ENCODE results near the gene DNLZ. TPM values are rescaled to one million over a fixed set of nuclear protein-coding genes. Genes with fewer than 3 reads are reported as not detected.

DNLZ gene
- total and polyA plus RNA-seq, 9 of the 15 experiments (the other 6 are each of a cell fraction or from before 2014, with no cell fraction given): 0.17 to 44.6 (median 3.4) TPM

GRCh38 chr9:136327304-136327974 is 36.1 kb downstream of the DNLZ start, which contains the start of gene GPSM1:
TSS of gene GPSM1 (plus strand) at chr9:136327539. CDS start at chr9:136327696, 157 bp downstream.
- Histone ChIP-seq H3K4me2 (ENCODE audit: insufficient read depth, low read length) (peak within 1 kb of the TSS; percentile 77), H3K36me3 (ENCODE audit: control insufficient read depth, insufficient read depth, low read length) (no peaks in the 10 kb centered on the region), H3K9me1 (ENCODE audit: control insufficient read depth, insufficient read depth, low read length) (no peaks in the 10 kb centered on the region), H3K4me3 (peak within 1 kb of the TSS; percentile 52), H3K9me3 (replicated peaks; ENCODE audit: control insufficient read depth, insufficient read depth, low read depth, low read length) (no peaks in the 10 kb centered on the region), H3K4me1 (replicated peaks in 1 of 2; ENCODE audit: control insufficient read depth in 2 of 2, insufficient read depth in 2 of 2, low read length in 2 of 2) (peaks cover 4 to 93% of the 10 kb centered on the region in 2 experiments), H3K27ac (ENCODE audit: extremely low read depth, low read depth, low read length) (peak within 1 kb of the TSS; percentile 68; the same call in 1 of the 3 replicates), H4K20me1 (replicated peaks; ENCODE audit: control insufficient read depth, insufficient read depth, low read length) (no peaks in the 10 kb centered on the region; the same call in 1 of the 2 replicates), H3K79me2 (ENCODE audit: control insufficient read depth, insufficient read depth, low read length) (peaks cover 15% of the 10 kb centered on the region), H2AFZ (ENCODE audit: low read depth, low read length) (peak within 1 kb of the TSS; percentile 84), H3K9ac (ENCODE audit: insufficient read depth in 1 of 2, low read depth in 2 of 2, low read length in 2 of 2) (peak within 1 kb of the TSS; percentile 63 to 88), H3K27me3 (ENCODE audit: control insufficient read depth in 2 of 2, insufficient read depth in 2 of 2, low read length in 2 of 2) (peaks cover 9 to 23% of the 10 kb centered on the region in 2 experiments; a peak in 3 of 5 replicates)
- ATAC-seq (peak; percentile 73), DNase-seq (ENCODE audit: extremely low read depth in 1 of 4, low spot score in 3 of 4) (peak; percentile 75 to 96 (median 92)), FAIRE-seq (no peak)
- intact Hi-C loops (cut with micrococcal nuclease) (no loop called here), in situ Hi-C loops (cut with MboI) (loop anchor here (25.0 kb wide), 1 partner anchor 310 kb away; no protein-coding TSS in a partner anchor)
- no TSS peak for BruUV-seq (replicated peaks)
- ChIA-PET CTCF (ENCODE audit: low intra/inter-chr PET ratio) (no interaction called here), POLR2A (interaction anchor here (0.5 to 1.6 kb wide), 3 partner anchors 10 to 37 kb away, joined by 3 to 5 read pairs (median 3); partner anchors contain the start of gene DNLZ)
- WGBS (ENCODE audit: insufficient coverage, low coverage, missing lambda C conversion rate): under 1% methylated on average over 24 of the region's 88 CpGs
- 0 out of 4 replicates have a peak, but pooled peaks of 1 of the 2 experiments have one; percentile 29 for TF ChIP-seq NONO (IDR thresholded peaks at IDR 0.05; ENCODE audit: low read depth in 2 of 2, low read length in 1 of 2)
- no peak for TF ChIP-seq ZKSCAN3 (CRISPR knock-in tag; IDR thresholded peaks at IDR 0.05)
- TF ChIP-seq POLR2G (IDR thresholded peaks at IDR 0.05; ENCODE audit: low read depth, low read length): peak; percentile 80
- peak; percentile 9; the same call in 1 of the 2 replicates for TF ChIP-seq MAX (CRISPR knock-in tag; IDR thresholded peaks at IDR 0.05)
- peak; percentile 59 to 88; a peak in 2 of 4 replicates for TF ChIP-seq MAZ (CRISPR knock-in tag; conservative IDR thresholded peaks at IDR 0.05 in 1 of 2, IDR thresholded peaks at IDR 0.05 in 1 of 2)
- peak; percentile 91 for TF ChIP-seq CREM (IDR thresholded peaks at IDR 0.05; ENCODE audit: low read depth)
- 0 out of 2 replicates have a peak, but pooled peaks have one; percentile 18 for TF ChIP-seq REST (IDR thresholded peaks at IDR 0.05; ENCODE audit: borderline replicate concordance)
- no peak for TF ChIP-seq REST (CRISPR knock-in tag; IDR thresholded peaks at IDR 0.05; ENCODE audit: low read depth)
- peak; percentile 46; the same call in 1 of the 2 replicates for TF ChIP-seq CREB3L1 (IDR thresholded peaks at IDR 0.05; ENCODE audit: borderline replicate concordance, low read depth)
- peak; percentile 63; the same call in 1 of the 2 replicates for TF ChIP-seq PHF8 (IDR thresholded peaks at IDR 0.05; ENCODE audit: borderline replicate concordance, low read length)

All from K562 (cell line).